Activated naive CD4-positive, alpha-beta T cell treated with Interleukin-2 at 50 U/mL for 16 hours (primary cell): ENCODE data around the gene IL17A.
"Not testable (repeated sequence)": the region's sequence is repeated elsewhere in the genome, so short reads cannot be mapped to it uniquely, and the experiment has no call there.

ENCODE experiments used
- DNase-seq: peaks from one replicate; pipeline ENCODE4 v3.0.0-alpha.2; 2020

The IL17A gene

GRCh38 chr6:52164319-52165094 is 21.7 kb upstream of the IL17A start:
- no peak for DNase-seq

GRCh38 chr6:52167267-52167666 is 18.9 kb upstream of the IL17A start:
- DNase-seq = no peak

GRCh38 chr6:52168351-52168750 is 17.8 kb upstream of the IL17A start:
- not testable (repeated sequence) for DNase-seq

- no peak for DNase-seq
These were observed 12.1 kb upstream of the IL17A start for GRCh38 chr6:52174118-52174517.

GRCh38 chr6:52176550-52176949 is 9.6 kb upstream of the IL17A start:
- no peak for DNase-seq

GRCh38 chr6:52177961-52178360 is 8.2 kb upstream of the IL17A start:
- no peak for DNase-seq

GRCh38 chr6:52180787-52181558 is 5.2 kb upstream of the IL17A start:
- no peak for DNase-seq

- DNase-seq = no peak
These were observed 3.0 kb upstream of the IL17A start for GRCh38 chr6:52183131-52183713.

GRCh38 chr6:52186480-52186879 is 305 bp downstream of the IL17A start:
- no peak for DNase-seq

GRCh38 chr6:52187098-52187497 is 923 bp downstream of the IL17A start:
- no peak for DNase-seq

GRCh38 chr6:52189974-52190373 is 3.8 kb downstream of the IL17A start:
- DNase-seq = no peak

- DNase-seq = no peak
These were observed 4.2 kb downstream of the IL17A start for GRCh38 chr6:52190409-52190808.

GRCh38 chr6:52191824-52192223 is 5.6 kb downstream of the IL17A start:
- DNase-seq = no peak

GRCh38 chr6:52195886-52196285 is 9.7 kb downstream of the IL17A start:
- DNase-seq = no peak

- DNase-seq = not testable (repeated sequence)
These were observed 13.9 kb downstream of the IL17A start for GRCh38 chr6:52200088-52200487.

GRCh38 chr6:52201046-52201445 is 14.9 kb downstream of the IL17A start:
- no peak for DNase-seq

- DNase-seq = no peak
These were observed 15.3 kb downstream of the IL17A start for GRCh38 chr6:52201493-52201892.

- no peak for DNase-seq
These were observed 20.9 kb downstream of the IL17A start for GRCh38 chr6:52207066-52207465.

GRCh38 chr6:52208612-52209011 is 22.4 kb downstream of the IL17A start:
- DNase-seq = no peak

- no peak for DNase-seq
These were observed 23.6 kb downstream of the IL17A start for GRCh38 chr6:52209770-52210169.

GRCh38 chr6:52210227-52210626 is 24.1 kb downstream of the IL17A start:
- no peak for DNase-seq

GRCh38 chr6:52213127-52213526 is 27.0 kb downstream of the IL17A start:
- DNase-seq = peak; percentile 17

GRCh38 chr6:52215787-52216186 is 29.6 kb downstream of the IL17A start:
- no peak for DNase-seq
